ENCODE data around the gene S100Z. TPM values are rescaled to one million over a fixed set of nuclear protein-coding genes. Genes with fewer than 3 reads are reported as not detected.

S100Z gene
- total RNA-seq, result 1 to 10 TPM; 3.2 to 3.6 TPM

GRCh38 chr5:76849419-76850291 is at the start of gene S100Z:
Gene S100Z, plus strand, starts transcription at chr5:76850014. Its CDS starts 25,346 bp downstream, at chr5:76875360.

GRCh38 chr5:76818844-76819831 is 30.7 kb upstream of the S100Z start, which contains the start of gene F2RL1:
Gene F2RL1, plus strand, starts transcription at chr5:76819030. Its CDS starts 153 bp downstream, at chr5:76819183.

GRCh38 chr5:76952795-76953536 is 103.2 kb downstream of the S100Z start, which contains the start of gene CRHBP:
Gene CRHBP, plus strand, starts transcription at chr5:76953045. Its CDS starts 90 bp downstream, at chr5:76953135.

Other genes starting within 250 kb of the S100Z start
- gene F2RL2, start 226.6 kb upstream of the S100Z start, total RNA-seq, result not detected
- 1 to 10 TPM; 4.6 to 4.8 TPM for gene F2R, start 133.9 kb upstream of the S100Z start, total RNA-seq
- gene F2RL1, start 31.0 kb upstream of the S100Z start, total RNA-seq, result 1 to 10 TPM; 1.7 to 2.0 TPM
- under 1 TPM in 1 of 2 experiments, not detected in 1; 0.45 TPM for gene CRHBP, start 103.0 kb downstream of the S100Z start, total RNA-seq
- 10 to 100 TPM; 25.4 to 25.5 TPM for gene AGGF1, start 180.4 kb downstream of the S100Z start, total RNA-seq
- gene ZBED3, start 237.3 kb downstream of the S100Z start, total RNA-seq, result 1 to 10 TPM; 2.4 to 2.6 TPM

All from activated naive CD4-positive, alpha-beta T cell treated with anti-CD3 and anti-CD28 coated beads, Interleukin-2, amount 10 ng/mL, durations not matched to agents 5 hours and 36 hours (primary cell).